Measurements from ENCODE around the gene LPP. TPM values are rescaled to one million over a fixed set of nuclear protein-coding genes. Genes with fewer than 3 reads are reported as not detected.

The LPP gene
- total RNA-seq, 6 donors from 2014 or later: 86.0 to 196 (median 160) TPM

DNA sequence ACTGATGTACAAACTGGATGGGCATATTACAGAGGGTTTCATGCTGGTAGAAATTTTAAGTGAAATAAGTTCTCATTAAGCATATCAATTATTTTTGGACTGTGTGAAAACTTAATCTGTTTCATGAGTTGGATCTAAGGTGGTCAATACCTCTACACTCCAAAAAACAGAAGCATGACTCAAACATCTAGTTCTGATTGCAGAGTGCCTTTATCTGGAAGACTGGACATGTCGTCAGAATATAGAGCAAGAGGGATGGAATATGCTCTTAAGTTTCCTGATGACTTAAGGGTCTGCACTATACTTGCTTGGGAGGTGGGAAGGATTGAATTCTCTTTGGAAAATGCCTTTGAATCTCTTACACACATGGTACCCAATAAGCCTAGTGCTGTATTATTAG lies 138.3 kb downstream of the LPP start:
- no peak overlapping the region for H3K27ac ChIP-seq
- H3K4me1 ChIP-seq: peaks cover 32 to 46% (median 36%) of the 10 kb centered on the region in 4 donors
- ATAC-seq (ENCODE audit: low FRiP score in 2 of 2) (no peak), DNase-seq (no peak)
- TF ChIP-seq EP300 (IDR thresholded peaks at IDR 0.05) (no peak), POLR2AphosphoS5 (IDR thresholded peaks at IDR 0.05) (no peak), POLR2A (IDR thresholded peaks at IDR 0.05) (no peak)
- TF ChIP-seq, protein P1, sequence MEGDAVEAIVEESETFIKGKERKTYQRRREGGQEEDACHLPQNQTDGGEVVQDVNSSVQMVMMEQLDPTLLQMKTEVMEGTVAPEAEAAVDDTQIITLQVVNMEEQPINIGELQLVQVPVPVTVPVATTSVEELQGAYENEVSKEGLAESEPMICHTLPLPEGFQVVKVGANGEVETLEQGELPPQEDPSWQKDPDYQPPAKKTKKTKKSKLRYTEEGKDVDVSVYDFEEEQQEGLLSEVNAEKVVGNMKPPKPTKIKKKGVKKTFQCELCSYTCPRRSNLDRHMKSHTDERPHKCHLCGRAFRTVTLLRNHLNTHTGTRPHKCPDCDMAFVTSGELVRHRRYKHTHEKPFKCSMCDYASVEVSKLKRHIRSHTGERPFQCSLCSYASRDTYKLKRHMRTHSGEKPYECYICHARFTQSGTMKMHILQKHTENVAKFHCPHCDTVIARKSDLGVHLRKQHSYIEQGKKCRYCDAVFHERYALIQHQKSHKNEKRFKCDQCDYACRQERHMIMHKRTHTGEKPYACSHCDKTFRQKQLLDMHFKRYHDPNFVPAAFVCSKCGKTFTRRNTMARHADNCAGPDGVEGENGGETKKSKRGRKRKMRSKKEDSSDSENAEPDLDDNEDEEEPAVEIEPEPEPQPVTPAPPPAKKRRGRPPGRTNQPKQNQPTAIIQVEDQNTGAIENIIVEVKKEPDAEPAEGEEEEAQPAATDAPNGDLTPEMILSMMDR (IDR thresholded peaks at IDR 0.05): no peak
- H3K27me3 ChIP-seq: no peaks in the 10 kb centered on the region
- no peaks in the 10 kb centered on the region for H3K36me3 ChIP-seq
- no peaks in the 10 kb centered on the region for H3K9me3 ChIP-seq
- 76 to 90% methylated on average over 1 of the region's 1 CpG for WGBS, 2 donors
- no peak overlapping the region for H3K4me3 ChIP-seq

DNA sequence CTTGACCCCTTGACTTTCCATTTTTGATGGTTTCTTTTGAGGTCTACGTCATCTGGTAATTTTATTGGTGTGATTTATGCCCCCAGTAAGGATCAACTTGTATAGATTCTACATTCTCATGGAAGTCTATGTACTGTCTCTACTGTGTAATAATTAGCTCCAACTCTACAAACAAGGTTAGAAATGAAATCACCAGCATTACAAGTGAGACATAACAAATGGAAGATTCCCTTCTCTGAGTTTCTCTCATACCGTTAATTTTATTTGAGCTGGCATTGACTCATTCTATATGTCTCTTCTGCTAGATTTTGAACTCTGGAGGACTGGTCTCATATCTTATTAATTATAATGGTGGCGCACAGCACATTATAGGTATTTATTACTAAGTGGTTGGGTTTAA lies 138.9 kb downstream of the LPP start:
- no peak for DNase-seq
- H3K4me3 ChIP-seq: no peak overlapping the region
- H3K9me3 ChIP-seq: no peaks in the 10 kb centered on the region
- TF ChIP-seq POLR2A (IDR thresholded peaks at IDR 0.05) (no peak), POLR2AphosphoS5 (IDR thresholded peaks at IDR 0.05) (no peak), EP300 (IDR thresholded peaks at IDR 0.05) (no peak)
- TF ChIP-seq, protein P1 (IDR thresholded peaks at IDR 0.05): no peak
- H3K27me3 ChIP-seq: no peaks in the 10 kb centered on the region
- H3K4me1 ChIP-seq: peaks cover 36 to 46% (median 40%) of the 10 kb centered on the region in 4 donors
- WGBS, 2 donors: 87 to 92% methylated on average over 3 of the region's 3 CpGs
- no peaks in the 10 kb centered on the region for H3K36me3 ChIP-seq
- ATAC-seq (ENCODE audit: low FRiP score in 2 of 2): no peak
- no peak overlapping the region for H3K27ac ChIP-seq

DNA sequence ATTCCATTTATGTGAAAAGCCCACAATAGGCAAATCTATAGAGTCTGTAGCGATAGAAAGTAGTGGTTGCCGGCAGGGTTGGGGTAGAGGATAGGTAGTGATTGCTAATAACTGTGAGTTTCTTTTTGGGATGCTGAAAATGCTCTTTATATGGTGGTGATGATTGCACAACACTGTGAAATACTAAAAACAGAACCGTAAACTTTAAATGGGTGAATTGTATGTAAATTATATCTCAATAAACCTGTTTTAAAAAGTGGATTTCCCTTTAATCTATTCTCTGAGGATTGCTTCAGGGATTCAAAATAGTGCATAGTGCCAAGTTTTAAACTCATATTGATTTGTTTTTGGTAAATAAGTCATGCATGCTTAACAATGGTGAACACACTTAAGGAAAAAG lies 140.2 kb downstream of the LPP start:
- no peaks in the 10 kb centered on the region for H3K36me3 ChIP-seq
- TF ChIP-seq, protein P1 (IDR thresholded peaks at IDR 0.05): no peak
- no peak for TF ChIP-seq POLR2AphosphoS5 (IDR thresholded peaks at IDR 0.05)
- TF ChIP-seq EP300 (IDR thresholded peaks at IDR 0.05): no peak
- no peak for TF ChIP-seq POLR2A (IDR thresholded peaks at IDR 0.05)
- H3K27ac ChIP-seq: peak overlapping the region in 2 of 4 donors; percentile 58 to 71
- H3K4me3 ChIP-seq: no peak overlapping the region
- WGBS, 2 donors: 62 to 83% methylated on average over 3 of the region's 3 CpGs
- peaks cover 45 to 58% (median 49%) of the 10 kb centered on the region in 4 donors for H3K4me1 ChIP-seq
- ATAC-seq (ENCODE audit: low FRiP score in 2 of 2) (no peak), DNase-seq (no peak)
- H3K9me3 ChIP-seq: no peaks in the 10 kb centered on the region
- H3K27me3 ChIP-seq: no peaks in the 10 kb centered on the region

DNA sequence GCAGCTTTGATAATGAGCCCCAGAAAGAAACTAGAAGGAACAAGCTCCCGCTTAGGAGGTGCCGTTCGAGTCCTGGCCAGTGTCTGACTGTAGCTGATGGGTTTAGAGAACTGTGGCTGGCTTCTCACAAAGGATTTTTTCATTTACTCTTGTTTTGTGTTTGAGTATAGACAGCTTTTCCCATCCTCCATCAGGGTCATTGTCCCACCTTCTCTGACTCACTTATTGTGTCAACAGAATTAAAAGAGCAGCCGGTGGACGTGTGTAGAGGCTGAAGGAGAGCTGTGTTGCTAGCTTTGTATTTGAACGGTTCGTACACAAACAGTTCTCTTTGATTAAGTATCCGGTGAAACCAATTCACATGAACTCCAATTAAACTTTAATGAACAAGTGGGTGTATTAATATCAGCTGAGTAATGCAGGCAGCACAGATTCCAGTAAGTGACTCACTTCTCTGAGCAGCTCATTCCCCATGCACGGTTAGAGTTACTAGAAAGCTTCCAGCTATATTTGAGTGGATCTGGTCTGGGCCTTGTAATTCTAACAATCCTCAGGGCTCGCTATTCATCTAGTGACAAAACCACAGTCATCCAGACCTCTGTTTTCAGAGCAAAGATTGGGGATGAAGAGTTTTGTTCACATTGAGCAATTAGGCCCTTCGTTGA lies 141.0 kb downstream of the LPP start:
- no peaks in the 10 kb centered on the region for H3K36me3 ChIP-seq
- H3K4me1 ChIP-seq: peaks cover 44 to 58% (median 50%) of the 10 kb centered on the region in 4 donors
- DNase-seq (peak in 1 of 2 donors; percentile 43), ATAC-seq (ENCODE audit: low FRiP score in 2 of 2) (peak; percentile 83 to 85)
- TF ChIP-seq POLR2AphosphoS5 (IDR thresholded peaks at IDR 0.05) (peak in 1 of 2 donors; percentile 77), POLR2A (IDR thresholded peaks at IDR 0.05) (no peak), EP300 (IDR thresholded peaks at IDR 0.05) (peak; percentile 65 to 88 (median 82))
- TF ChIP-seq, protein P1 (IDR thresholded peaks at IDR 0.05): no peak
- H3K9me3 ChIP-seq: no peaks in the 10 kb centered on the region
- H3K4me3 ChIP-seq: no peak overlapping the region
- 49 to 67% methylated on average over 11 of the region's 11 CpGs for WGBS, 2 donors
- H3K27me3 ChIP-seq: no peaks in the 10 kb centered on the region
- H3K27ac ChIP-seq: peak overlapping the region; percentile 37 to 71 (median 50)

DNA sequence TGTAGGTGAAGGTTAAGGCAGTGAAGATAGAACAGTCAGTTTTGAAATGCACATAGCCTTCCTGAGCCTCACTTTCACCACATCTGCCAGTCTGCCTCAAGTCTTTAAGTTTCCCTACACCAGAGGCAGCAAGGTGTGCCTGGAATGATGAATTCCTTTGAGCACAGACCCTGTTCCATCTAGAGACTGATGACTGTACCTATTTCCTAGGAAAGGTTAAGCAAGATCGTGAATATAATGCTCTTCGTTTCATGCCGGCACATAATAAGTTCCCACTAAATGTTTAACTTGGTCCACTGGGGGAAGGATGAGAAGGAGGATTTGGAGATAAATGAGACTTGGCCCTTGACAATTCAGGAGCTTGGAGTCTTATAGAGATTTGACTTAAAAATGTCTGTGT lies 141.9 kb downstream of the LPP start:
- no peak for ATAC-seq (ENCODE audit: low FRiP score in 2 of 2)
- H3K27me3 ChIP-seq: no peaks in the 10 kb centered on the region
- DNase-seq: no peak
- no peaks in the 10 kb centered on the region for H3K9me3 ChIP-seq
- no peak for TF ChIP-seq POLR2AphosphoS5 (IDR thresholded peaks at IDR 0.05)
- no peak for TF ChIP-seq POLR2A (IDR thresholded peaks at IDR 0.05)
- TF ChIP-seq EP300 (IDR thresholded peaks at IDR 0.05): no peak
- H3K36me3 ChIP-seq: no peaks in the 10 kb centered on the region
- peak overlapping the region; percentile 37 to 71 (median 50) for H3K27ac ChIP-seq
- H3K4me3 ChIP-seq: no peak overlapping the region
- 93 to 97% methylated on average over 3 of the region's 3 CpGs for WGBS, 2 donors
- H3K4me1 ChIP-seq: peaks cover 38 to 49% (median 48%) of the 10 kb centered on the region in 4 donors
